ENCODE data around the gene DMKN. TPM values are rescaled to one million over a fixed set of nuclear protein-coding genes. Genes with fewer than 3 reads are reported as not detected.

DMKN gene
- total and polyA plus RNA-seq, 9 of the 15 experiments (the other 6 are each of a cell fraction or from before 2014, with no cell fraction given), result 0.36 to 0.53 TPM; not detected in 7

- TF ChIP-seq CGGBP1 (CRISPR knock-in tag; IDR thresholded peaks at IDR 0.05) (no peak), DMBX1 (CRISPR knock-in tag; IDR thresholded peaks at IDR 0.05; ENCODE audit: borderline replicate concordance) (no peak)
These were observed 45.8 kb upstream of the DMKN start (continued) for GRCh38 chr19:35559281-35559659.

DNA sequence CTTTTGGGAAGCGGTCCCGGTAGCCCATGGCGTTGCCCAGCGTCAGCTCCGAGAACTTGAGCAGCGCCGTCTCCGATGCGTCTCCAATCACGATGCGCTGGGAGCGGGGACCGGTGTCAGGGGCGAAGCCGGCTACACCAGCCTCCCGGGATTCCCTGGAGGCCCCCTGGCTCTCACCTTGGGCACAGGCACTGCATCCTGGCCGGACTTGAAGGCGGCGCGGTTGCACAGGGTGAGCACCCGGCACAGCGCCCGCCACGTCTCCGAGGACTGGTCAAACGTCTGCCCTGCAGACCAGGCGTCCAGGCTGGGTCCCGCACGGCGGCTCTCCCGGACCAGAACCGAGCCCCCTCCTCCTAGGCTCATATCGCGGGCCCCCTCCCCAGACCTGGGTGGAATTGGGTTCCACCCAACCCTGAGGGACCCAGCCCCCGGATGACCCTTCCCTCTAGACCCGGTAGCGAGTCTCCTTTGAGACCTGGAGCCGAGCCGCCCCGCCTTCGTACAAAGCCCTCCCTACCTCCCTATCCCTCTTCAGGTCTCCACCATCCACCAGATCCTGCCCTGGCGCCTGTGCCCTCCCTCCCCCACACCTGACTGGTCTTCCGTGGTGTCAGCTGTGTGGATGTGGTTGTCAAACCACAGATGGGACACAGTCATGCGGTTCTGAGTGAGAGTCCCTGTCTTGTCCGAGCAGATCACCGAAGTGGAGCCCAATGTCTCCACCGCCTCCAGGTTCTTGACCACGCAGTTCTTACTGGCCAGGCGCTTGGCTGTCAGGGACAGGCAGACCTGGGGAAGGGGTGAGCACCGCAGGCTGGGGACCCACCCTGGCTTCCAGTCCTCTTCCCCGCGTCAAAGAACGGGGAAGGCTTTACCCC, 45.2 kb upstream of the DMKN start:
- Histone ChIP-seq H3K9me1 (ENCODE audit: control insufficient read depth, insufficient read depth, low read length) (peaks cover 3% of the 10 kb centered on the region), H3K36me3 (ENCODE audit: control insufficient read depth, insufficient read depth, low read length) (no peaks in the 10 kb centered on the region), H2AFZ (ENCODE audit: low read depth, low read length) (no peak overlapping the region), H3K27ac (ENCODE audit: extremely low read depth, low read depth, low read length) (no peak overlapping the region), H3K27me3 (ENCODE audit: control insufficient read depth in 2 of 2, insufficient read depth in 2 of 2, low read length in 2 of 2) (peaks cover 28 to 50% of the 10 kb centered on the region in 2 experiments; a peak in 4 of 5 replicates), H3K4me1 (replicated peaks in 1 of 2; ENCODE audit: control insufficient read depth in 2 of 2, insufficient read depth in 2 of 2, low read length in 2 of 2) (peaks cover 4 to 43% of the 10 kb centered on the region in 2 experiments; a peak in 3 of 5 replicates), H3K4me2 (ENCODE audit: insufficient read depth, low read length) (peak overlapping the region; percentile 91), H3K79me2 (ENCODE audit: control insufficient read depth, insufficient read depth, low read length) (no peaks in the 10 kb centered on the region), H3K9ac (ENCODE audit: insufficient read depth in 1 of 2, low read depth in 2 of 2, low read length in 2 of 2) (peak overlapping the region in 1 of 2 experiments; percentile 13; a peak in 1 of 4 replicates), H4K20me1 (replicated peaks; ENCODE audit: control insufficient read depth, insufficient read depth, low read length) (peaks cover 7% of the 10 kb centered on the region; the same call in 1 of the 2 replicates), H3K4me3 (peak overlapping the region; percentile 55), H3K9me3 (replicated peaks; ENCODE audit: control insufficient read depth, insufficient read depth, low read depth, low read length) (no peaks in the 10 kb centered on the region)
- intact Hi-C loops (cut with micrococcal nuclease) (loop anchor here (5.0 kb wide), 3 partner anchors 34 to 374 kb away; partner anchors contain the start of gene ETV2), in situ Hi-C loops (cut with MboI) (no loop called here)
- no peak for TF ChIP-seq HCFC1 (IDR thresholded peaks at IDR 0.05; ENCODE audit: low read depth, low read length)
- 0 out of 2 replicates have a peak, but pooled peaks have one; percentile 47 for TF ChIP-seq ARID3B (CRISPR knock-in tag; IDR thresholded peaks at IDR 0.05; ENCODE audit: borderline replicate concordance)
- TF ChIP-seq NRF1 (conservative IDR thresholded peaks at IDR 0.05 in 1 of 2, IDR thresholded peaks at IDR 0.05 in 1 of 2), result peak; percentile 5 to 31; a peak in 1 of 4 replicates
- 62% methylated on average over 45 of the region's 53 CpGs for WGBS (ENCODE audit: insufficient coverage, low coverage, missing lambda C conversion rate)
- FAIRE-seq (no peak), DNase-seq (ENCODE audit: extremely low read depth in 1 of 4, low spot score in 3 of 4) (no peak), ATAC-seq (no peak)
- BruUV-seq (replicated peaks), result no TSS peak
- ChIA-PET CTCF (ENCODE audit: low intra/inter-chr PET ratio) (no interaction called here), POLR2A (interaction anchor here (0.5 to 1.0 kb wide), 4 partner anchors 8 to 216 kb away, joined by 3 read pairs; no protein-coding TSS in a partner anchor)
